Gastrocnemius medialis (tissue), 4 donors: Measurements from ENCODE around the gene CCNQ.

Experiments
- CTCF ChIP-seq, 5 experiments: fragments of 450-650 bp in 3 of 5; fragments of 200-600 bp in 2 of 5; sonication (generic) in 2 of 5; IDR thresholded peaks in 4 of 5; conservative IDR thresholded peaks in 1 of 5; 1 replicate in 4 of 5; 2 replicates in 1 of 5; pipeline ENCODE4 v1.5.1; 2016 to 2019; ENCODE audit warnings: antibody characterized with exemption in 5 of 5, mild to moderate bottlenecking in 3 of 5, moderate library complexity in 3 of 5
- POLR2A ChIP-seq, 2 donors: fragments of 450-650 bp; IDR thresholded peaks; one replicate each; pipeline ENCODE4 v1.6.1; 2017; ENCODE audit warnings: antibody characterized with exemption in 2 of 2, mild to moderate bottlenecking in 2 of 2, moderate library complexity in 2 of 2

GRCh38 chrX:153580700-153581386 is 18.1 kb downstream of the CCNQ start:
- TF ChIP-seq CTCF (IDR thresholded peaks at IDR 0.05 in 4 of 5, conservative IDR thresholded peaks at IDR 0.05 in 1 of 5) = no peak
- no peak for TF ChIP-seq POLR2A (IDR thresholded peaks at IDR 0.05)
